Urothelium cell line (cell line): ENCODE measurements around the gene PRKN.
A peak's percentile ranks its signal among the peaks of the same experiment; 100 is the strongest.

Source experiments
- DNase-seq: peaks from one replicate; pipeline ENCODE4 v3.0.0; 2011; ENCODE audit warnings: low spot score, mixed read lengths
- FAIRE-seq: peaks from 2 replicates; lab custom pipeline; 2011; peaks lifted over from hg19 to GRCh38; lab: Jason Lieb, UNC

PRKN gene

GRCh38 chr6:162092816-162093502 lies 634.6 kb downstream of the PRKN start:
- FAIRE-seq (no peak), DNase-seq (no peak)

GRCh38 chr6:162090734-162091133 lies 636.8 kb downstream of the PRKN start:
- FAIRE-seq (no peak), DNase-seq (no peak)

GRCh38 chr6:162088091-162088490 lies 639.5 kb downstream of the PRKN start:
- FAIRE-seq (no peak), DNase-seq (no peak)

DNA sequence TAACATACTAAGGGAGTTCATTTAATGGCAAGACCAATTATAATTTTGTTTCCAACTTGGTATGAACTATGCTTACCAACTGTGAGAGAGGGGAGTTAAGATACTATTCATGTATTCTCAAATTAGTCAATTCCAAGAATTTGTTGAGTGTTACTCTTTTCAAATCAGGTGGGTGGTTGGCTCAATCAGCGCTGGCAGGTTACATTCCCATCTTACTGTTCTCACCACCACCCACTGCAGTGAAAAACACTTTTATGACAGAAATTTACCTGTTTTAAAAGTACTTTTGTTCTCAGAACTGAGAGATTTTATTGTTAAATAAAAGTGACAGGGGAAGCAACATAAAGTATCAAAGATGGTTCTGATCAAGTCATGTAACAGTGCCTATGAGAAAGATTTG lies 642.0 kb downstream of the PRKN start:
- DNase-seq (no peak), FAIRE-seq (no peak)

DNA sequence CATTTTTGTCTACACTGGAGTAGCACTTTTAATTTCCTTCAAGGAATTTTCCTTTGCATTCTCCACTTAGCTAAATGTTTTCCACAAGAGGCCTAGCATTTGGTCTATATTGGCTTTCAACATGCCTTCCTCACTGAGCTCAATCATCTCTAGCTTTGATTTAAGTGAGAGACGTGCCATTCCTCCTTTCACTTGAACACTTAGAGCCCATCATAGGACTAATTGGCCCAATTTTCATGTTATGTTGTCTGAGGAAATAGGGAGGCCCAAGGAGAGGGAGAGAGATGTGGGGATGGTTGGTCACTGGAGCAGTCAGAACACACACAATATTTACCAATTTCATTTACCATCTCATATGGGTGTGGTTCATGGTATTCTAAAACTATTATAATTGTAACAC lies 645.0 kb downstream of the PRKN start:
- DNase-seq (no peak), FAIRE-seq (no peak)

DNA sequence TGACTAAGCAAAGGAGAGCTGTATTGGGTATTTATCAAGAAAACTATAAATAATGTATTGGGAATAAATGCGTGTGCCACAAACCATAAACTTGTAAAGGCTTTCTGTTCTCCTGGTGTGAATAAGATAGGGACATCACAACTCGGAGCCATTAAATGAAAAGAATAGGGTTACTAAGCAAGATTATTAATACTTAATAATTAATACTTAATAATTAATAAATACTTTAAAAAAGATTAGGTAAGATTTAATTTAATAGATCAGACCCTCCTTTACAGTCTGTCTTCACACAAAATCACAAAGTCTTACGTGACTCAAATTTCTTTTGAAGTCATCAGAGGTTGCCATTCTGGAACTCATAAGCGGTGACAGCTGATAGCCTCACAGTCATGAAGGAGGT lies 648.9 kb downstream of the PRKN start:
- FAIRE-seq (no peak), DNase-seq (no peak)

- no peak for DNase-seq
- no peak for FAIRE-seq
Observed at GRCh38 chr6:162078126-162078525, 649.4 kb downstream of the PRKN start.

DNA sequence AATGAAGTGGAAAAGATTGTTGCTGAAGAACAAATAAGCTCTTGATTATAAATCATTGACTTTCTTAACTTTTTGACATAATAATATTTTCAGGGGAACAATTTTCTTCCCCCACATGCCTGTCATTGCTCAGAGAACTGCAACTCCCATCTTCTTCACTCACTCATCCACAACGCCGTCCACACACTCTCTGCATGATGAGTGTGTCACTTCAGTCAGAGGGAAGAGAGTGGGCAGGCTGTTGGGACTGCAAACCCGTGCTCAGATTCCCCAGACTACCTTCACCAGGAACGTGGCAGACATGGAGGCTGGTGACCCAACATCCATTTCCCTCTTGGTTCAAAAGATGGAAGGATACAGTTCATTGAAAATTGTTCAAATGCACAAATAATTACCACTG lies 650.8 kb downstream of the PRKN start:
- FAIRE-seq (no peak), DNase-seq (no peak)

DNA sequence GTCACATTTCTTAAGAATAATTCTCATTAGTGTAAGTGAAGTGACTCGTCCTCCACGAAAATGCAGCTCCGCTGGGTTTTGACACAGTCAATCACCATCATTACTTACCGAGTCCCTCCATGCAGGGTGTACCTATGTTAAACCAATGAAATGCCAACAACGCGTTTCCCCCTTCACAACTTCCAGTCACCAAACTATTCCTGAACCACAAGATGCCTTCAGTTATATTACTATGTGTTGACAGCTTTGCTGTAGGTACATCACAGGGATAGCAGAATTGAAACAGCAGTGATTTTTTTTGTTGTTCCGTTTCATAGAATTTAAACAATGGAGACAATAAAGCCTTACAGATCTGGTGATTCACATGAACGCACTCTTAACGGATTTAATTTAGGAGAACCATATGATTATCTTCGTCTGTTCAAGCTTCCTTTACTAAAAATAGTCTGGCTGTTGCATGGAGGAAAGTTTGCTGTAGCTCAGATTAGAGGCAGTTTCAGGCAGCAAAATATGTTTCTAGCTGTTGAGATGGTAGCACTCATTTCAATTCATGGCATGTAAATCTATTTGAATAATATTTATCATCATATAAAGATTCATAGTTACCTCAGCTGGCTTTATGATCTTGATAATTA lies 652.8 kb downstream of the PRKN start:
- FAIRE-seq = no peak

DNA sequence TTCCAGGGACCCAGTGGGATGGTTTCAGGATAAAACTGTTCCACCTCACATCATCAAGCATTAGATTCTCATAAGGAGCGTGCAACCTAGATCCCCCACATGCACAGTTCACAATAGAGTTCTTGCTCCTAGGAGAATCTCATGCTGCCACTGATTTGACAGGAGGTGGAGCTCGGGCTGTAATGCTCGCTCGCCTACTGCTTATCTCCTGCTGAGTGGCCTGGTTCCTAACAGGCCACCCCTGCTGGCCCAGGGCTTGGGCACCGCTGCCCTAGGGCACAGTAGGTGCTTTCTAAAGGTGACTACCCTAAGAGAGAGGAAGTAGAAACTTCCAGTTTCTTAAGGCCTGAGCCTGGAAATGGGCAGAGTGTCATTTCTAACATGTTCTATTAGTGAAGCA lies 656.9 kb downstream of the PRKN start:
- FAIRE-seq (no peak), DNase-seq (no peak)

More for the DNA sequence above, 652.8 kb downstream of the PRKN start:
- DNase-seq = no peak

- FAIRE-seq = no peak
Observed at GRCh38 chr6:162069995-162070394, 657.6 kb downstream of the PRKN start.

GRCh38 chr6:162068340-162068739 lies 659.2 kb downstream of the PRKN start:
- no peak for DNase-seq
- FAIRE-seq = no peak

More at GRCh38 chr6:162069995-162070394, 657.6 kb downstream of the PRKN start:
- DNase-seq = no peak

DNA sequence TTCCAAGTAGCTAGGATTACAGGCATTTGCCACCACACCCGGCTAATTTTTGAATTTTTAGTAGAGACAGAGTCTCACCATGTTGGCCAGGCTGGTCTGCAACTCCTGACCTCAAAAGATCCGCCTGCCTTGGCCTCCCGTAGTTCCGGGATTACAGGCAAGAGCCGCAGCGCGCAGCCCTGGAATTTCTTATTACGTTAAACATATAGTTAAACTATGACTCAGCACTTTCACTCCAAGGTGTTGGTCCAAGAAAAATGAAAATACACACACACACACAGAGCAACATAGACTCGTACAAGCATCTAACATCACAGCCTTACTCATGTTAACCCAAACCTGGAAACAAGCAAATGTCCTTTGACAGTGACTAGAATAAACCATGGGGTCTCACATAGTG lies 663.9 kb downstream of the PRKN start:
- FAIRE-seq = no peak
- DNase-seq = peak; percentile 7

GRCh38 chr6:162058281-162058875 lies 669.2 kb downstream of the PRKN start:
- peak; percentile 30 for DNase-seq
- no peak for FAIRE-seq

DNA sequence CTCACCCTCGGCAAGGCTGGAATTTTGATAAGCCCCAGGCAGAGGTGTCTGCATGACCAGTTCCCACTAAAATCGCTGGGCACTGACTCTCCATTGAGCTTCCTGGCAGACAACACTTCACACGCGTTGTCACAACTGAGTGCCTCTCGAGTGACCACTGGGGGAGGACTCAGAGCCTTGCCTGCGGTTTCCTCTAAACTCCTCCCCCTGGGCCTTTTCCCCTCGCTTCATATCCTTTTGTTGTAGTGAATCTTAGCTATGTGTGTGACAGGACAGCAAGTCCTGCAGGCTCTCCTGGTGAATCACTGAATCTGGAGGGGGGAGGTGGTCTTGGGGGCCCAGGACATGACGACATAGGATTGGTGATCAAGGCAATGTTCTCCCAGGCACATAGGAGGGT lies 670.8 kb downstream of the PRKN start:
- DNase-seq = peak; percentile 61
- FAIRE-seq = no peak

GRCh38 chr6:162056061-162056460 lies 671.5 kb downstream of the PRKN start:
- FAIRE-seq (no peak), DNase-seq (no peak)

DNA sequence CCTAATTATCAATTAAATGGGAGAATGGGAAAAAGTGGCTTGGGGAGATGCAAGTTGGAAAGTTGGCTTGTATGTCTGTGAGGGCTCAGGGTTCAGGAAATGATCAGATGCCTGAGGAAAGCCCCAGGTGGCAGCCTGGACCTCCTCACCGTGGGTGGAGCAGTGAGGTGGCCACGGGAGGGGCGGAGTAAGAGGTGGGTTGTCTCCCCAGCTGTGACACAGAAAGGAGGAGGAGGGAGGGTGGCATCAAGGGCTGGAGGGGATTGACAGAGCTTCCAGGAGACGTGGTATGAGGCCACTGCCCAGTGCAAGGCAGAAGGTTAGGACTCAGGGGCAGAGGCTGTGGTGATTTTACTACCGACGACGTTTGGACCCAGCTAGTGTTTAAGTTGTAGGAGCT lies 672.2 kb downstream of the PRKN start:
- DNase-seq (no peak), FAIRE-seq (no peak)

GRCh38 chr6:162053084-162053483 lies 674.5 kb downstream of the PRKN start:
- no peak for FAIRE-seq
- DNase-seq = no peak

DNA sequence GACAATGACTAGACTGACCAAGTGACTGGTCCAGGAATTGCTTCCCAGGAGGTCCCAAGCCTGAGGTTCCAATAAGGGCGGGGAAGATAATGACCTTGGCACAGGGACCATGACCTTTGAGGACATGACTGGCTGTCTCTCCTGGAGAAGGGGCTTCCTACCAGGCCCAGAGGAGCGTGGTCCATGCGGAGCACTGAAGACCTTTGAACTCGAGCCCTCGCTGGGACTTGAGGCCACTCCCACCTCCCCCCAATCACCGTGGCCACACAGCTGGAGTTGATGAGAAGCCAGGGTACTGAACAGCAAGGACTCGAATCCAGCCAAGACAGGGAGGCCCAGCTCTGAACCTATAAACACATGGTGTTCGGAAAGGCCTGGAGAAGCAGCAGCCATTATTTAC lies 677.0 kb downstream of the PRKN start:
- no peak for FAIRE-seq
- no peak for DNase-seq

DNA sequence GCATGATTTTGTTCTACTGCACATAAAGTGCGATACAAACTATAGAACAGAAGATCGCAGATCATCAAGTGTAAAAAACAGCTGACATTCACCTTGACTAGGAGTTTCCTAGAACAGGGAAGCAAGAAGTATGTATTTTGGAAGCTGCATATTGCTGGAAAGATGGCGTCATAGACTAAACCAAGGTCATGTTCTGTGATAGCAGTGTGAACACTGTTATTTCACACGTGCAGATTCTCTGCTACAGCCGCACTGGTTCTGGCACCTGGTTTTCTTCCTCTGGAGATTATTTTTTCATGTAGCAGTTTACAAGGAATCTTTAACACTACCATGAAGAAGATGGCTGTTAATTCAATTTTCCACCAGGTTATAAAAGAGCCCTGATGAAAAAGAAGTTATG lies 681.2 kb downstream of the PRKN start:
- no peak for FAIRE-seq
- DNase-seq = no peak

- DNase-seq (peak; percentile 23), FAIRE-seq (no peak)
Observed at GRCh38 chr6:162032620-162033019, 694.9 kb downstream of the PRKN start.

DNA sequence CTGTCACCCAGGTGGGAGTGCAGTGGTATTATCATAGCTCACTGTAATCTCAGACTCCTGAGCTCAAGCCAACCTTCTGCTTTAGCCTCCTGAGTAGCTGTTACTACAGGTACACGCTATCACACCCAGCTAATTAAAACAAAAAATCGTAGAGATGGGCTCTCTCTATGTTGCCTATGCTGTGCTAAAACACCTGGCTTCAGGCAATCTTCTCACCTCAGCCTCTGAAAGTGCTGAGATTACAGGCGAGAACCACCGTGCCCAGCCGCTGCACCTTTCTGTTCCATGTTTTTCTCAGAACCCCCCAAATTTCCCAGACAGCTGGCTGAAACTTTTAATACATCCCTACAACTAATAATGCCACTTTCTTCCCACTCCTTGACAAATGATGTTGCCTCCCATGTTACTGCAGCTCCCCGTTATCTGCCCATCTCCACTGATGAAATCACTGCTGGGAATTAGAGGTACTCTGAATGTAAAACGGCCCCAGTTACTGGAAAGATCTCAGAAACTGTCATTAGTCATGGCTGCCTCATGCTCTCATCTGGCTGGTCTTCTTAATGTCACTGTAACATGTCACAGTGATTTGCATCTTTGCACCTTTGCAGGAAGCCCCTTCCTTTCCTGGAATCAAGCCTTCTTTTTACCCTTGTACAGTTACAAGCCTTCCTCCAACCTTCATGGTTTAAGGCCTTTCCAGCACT lies 697.5 kb downstream of the PRKN start:
- no peak for FAIRE-seq
- no peak for DNase-seq
